ENCODE measurements around the gene OR52K1. TPM values are rescaled to one million over a fixed set of nuclear protein-coding genes. Genes with fewer than 3 reads are reported as not detected.

OR52K1 gene
- total RNA-seq, 1 experiment from 2014 or later: not detected

- Histone ChIP-seq H3K4me1 (ENCODE audit: control insufficient read depth in 1 of 2, insufficient read depth in 2 of 2, low read length in 2 of 2) (peaks cover 0 to 7% of the 10 kb centered on the region in 2 experiments; a peak in 2 of 4 replicates), H3K4me3 (replicated peaks in 1 of 2; ENCODE audit: low read depth in 1 of 2, low read length in 2 of 2) (no peak overlapping the region), H3K27ac (ENCODE audit: low read depth, low read length) (no peak overlapping the region), H3K79me2 (ENCODE audit: insufficient read depth, low read length) (no peaks in the 10 kb centered on the region), H3K4me2 (ENCODE audit: low read length) (no peak overlapping the region), H3K27me3 (ENCODE audit: insufficient read depth, low read length) (0 out of 2 replicates have a peak, but pooled peaks cover 6% of the 10 kb centered on the region), H3K9me3 (ENCODE audit: control insufficient read depth in 1 of 2, insufficient read depth in 1 of 2, low read depth in 1 of 2, low read length in 2 of 2) (no peaks in the 10 kb centered on the region), H3K9me2 (ENCODE audit: insufficient read depth) (no peaks in the 10 kb centered on the region), H2AFZ (ENCODE audit: low read depth, low read length, poor library complexity, severe bottlenecking) (no peak overlapping the region), H4K20me1 (ENCODE audit: insufficient read depth) (no peaks in the 10 kb centered on the region), H3K36me3 (ENCODE audit: control insufficient read depth in 1 of 2, insufficient read depth in 2 of 2, low read length in 2 of 2) (no peaks in the 10 kb centered on the region), H3K9ac (ENCODE audit: low read length) (no peak overlapping the region)
- RAD21 ChIA-PET (ENCODE audit: low non-redundant PET in 1 of 2, low total read pairs in 2 of 2, uncharacterized antibody in 2 of 2, unreplicated experiment in 2 of 2): no interaction called here
- ATAC-seq (no peak), DNase-seq (ENCODE audit: low read depth, low spot score) (no peak)
- CTCF ChIA-PET: no interaction called here
- no TSS peak for BruUV-seq (replicated peaks)
- TF ChIP-seq YY1 (IDR thresholded peaks at IDR 0.05; ENCODE audit: extremely low read depth, insufficient replicate concordance, low read depth, low read length): no peak
- TF ChIP-seq SIN3A (IDR thresholded peaks at IDR 0.05; ENCODE audit: low read depth): no peak
- intact Hi-C loops (cut with micrococcal nuclease): no loop called here
- POLR2A ChIA-PET: no interaction called here
These were observed 15.5 kb upstream of the OR52K1 start for GRCh38 chr11:4466871-4467442.

- Histone ChIP-seq H3K4me2 (ENCODE audit: low read length) (no peak overlapping the region), H3K4me1 (ENCODE audit: control insufficient read depth in 1 of 2, insufficient read depth in 2 of 2, low read length in 2 of 2) (peaks cover 0 to 7% of the 10 kb centered on the region in 2 experiments; a peak in 2 of 4 replicates), H3K36me3 (ENCODE audit: control insufficient read depth in 1 of 2, insufficient read depth in 2 of 2, low read length in 2 of 2) (no peaks in the 10 kb centered on the region), H3K79me2 (ENCODE audit: insufficient read depth, low read length) (no peaks in the 10 kb centered on the region), H3K9me2 (ENCODE audit: insufficient read depth) (no peaks in the 10 kb centered on the region), H3K27me3 (ENCODE audit: insufficient read depth, low read length) (0 out of 2 replicates have a peak, but pooled peaks cover 6% of the 10 kb centered on the region), H3K4me3 (replicated peaks in 1 of 2; ENCODE audit: low read depth in 1 of 2, low read length in 2 of 2) (no peak overlapping the region), H4K20me1 (ENCODE audit: insufficient read depth) (no peaks in the 10 kb centered on the region), H2AFZ (ENCODE audit: low read depth, low read length, poor library complexity, severe bottlenecking) (no peak overlapping the region), H3K9ac (ENCODE audit: low read length) (no peak overlapping the region), H3K27ac (ENCODE audit: low read depth, low read length) (no peak overlapping the region), H3K9me3 (ENCODE audit: control insufficient read depth in 1 of 2, insufficient read depth in 1 of 2, low read depth in 1 of 2, low read length in 2 of 2) (no peaks in the 10 kb centered on the region)
- BruUV-seq (replicated peaks): no TSS peak
- no peak for DNase-seq (ENCODE audit: low read depth, low spot score)
- no peak for ATAC-seq
- ChIA-PET CTCF (no interaction called here), POLR2A (no interaction called here), RAD21 (ENCODE audit: low non-redundant PET in 1 of 2, low total read pairs in 2 of 2, uncharacterized antibody in 2 of 2, unreplicated experiment in 2 of 2) (no interaction called here)
- intact Hi-C loops (cut with micrococcal nuclease): no loop called here
- TF ChIP-seq ZBTB33 (IDR thresholded peaks at IDR 0.05; ENCODE audit: extremely low read depth, insufficient replicate concordance, low read length): no peak
- TF ChIP-seq JUND (IDR thresholded peaks at IDR 0.05): no peak
- no peak for TF ChIP-seq SIN3A (IDR thresholded peaks at IDR 0.05; ENCODE audit: low read depth)
- no peak for TF ChIP-seq EZH2phosphoT487 (IDR thresholded peaks at IDR 0.05; ENCODE audit: borderline replicate concordance)
- no peak for TF ChIP-seq REST (IDR thresholded peaks at IDR 0.05; ENCODE audit: low read depth)
- TF ChIP-seq CEBPB (IDR thresholded peaks at IDR 0.05; ENCODE audit: low read depth): no peak
- no peak for TF ChIP-seq ATF3 (IDR thresholded peaks at IDR 0.05)
- no peak for TF ChIP-seq FOSL1 (IDR thresholded peaks at IDR 0.05; ENCODE audit: low read depth)
- TF ChIP-seq ELF1 (IDR thresholded peaks at IDR 0.05; ENCODE audit: borderline replicate concordance, low read depth): no peak
- no peak for TF ChIP-seq SRF (IDR thresholded peaks at IDR 0.05; ENCODE audit: low read depth)
- TF ChIP-seq EGR1 (IDR thresholded peaks at IDR 0.05; ENCODE audit: low read depth): no peak
- TF ChIP-seq YY1 (IDR thresholded peaks at IDR 0.05; ENCODE audit: extremely low read depth, insufficient replicate concordance, low read depth, low read length): no peak
- TF ChIP-seq SP1 (IDR thresholded peaks at IDR 0.05; ENCODE audit: low read depth): no peak
- no peak for TF ChIP-seq RAD21 (IDR thresholded peaks at IDR 0.05; ENCODE audit: low read depth)
These were observed 14.4 kb upstream of the OR52K1 start for GRCh38 chr11:4467811-4468606.

Data from HCT116 (cell line).